Right lobe of liver (tissue), 6 donors: Measurements from ENCODE around the gene MDFI. TPM values are rescaled to one million over a fixed set of nuclear protein-coding genes. Genes with fewer than 3 reads are reported as not detected.

ENCODE experiments used
- ATAC-seq, 4 donors: fragments of 200-7000 bp; cut with Tn5 transposase; one replicate each; pipeline ENCODE4 v1.9.1; 2020; ENCODE audit warnings: mild to moderate bottlenecking in 4 of 4, moderate library complexity in 4 of 4
- DNase-seq, 3 donors: peaks; one replicate each; pipeline ENCODE4 v3.0.0-alpha.2; 2020
- H3K27ac ChIP-seq, 3 donors: fragments of 200-600 bp; one replicate each; pipeline ENCODE4 v1.8.0; 2022
- H3K27me3 ChIP-seq, 2 donors: fragments of 200-600 bp; one replicate each; pipeline ENCODE4 v1.8.0; 2022
- H3K36me3 ChIP-seq, 4 donors: fragments of 200-600 bp; sonication (generic) in 1 of 4; one replicate each; pipeline versions ENCODE4 v1.5.1 to v1.8.0; 2017 to 2022; ENCODE audit warnings: control low read depth in 1 of 4
- H3K4me1 ChIP-seq, 4 donors: fragments of 200-600 bp; sonication (generic) in 1 of 4; one replicate each; pipeline versions ENCODE4 v1.5.1 to v1.8.0; 2017 to 2022; ENCODE audit warnings: control low read depth in 1 of 4
- H3K4me3 ChIP-seq, 3 donors: fragments of 200-600 bp; one replicate each; pipeline ENCODE4 v1.8.0; 2022
- H3K9me3 ChIP-seq, 4 donors: fragments of 200-600 bp; sonication (generic) in 1 of 4; one replicate each; pipeline versions ENCODE4 v1.5.1 to v1.8.0; 2017 to 2022; ENCODE audit warnings: control low read depth in 1 of 4
- POLR2A ChIP-seq: fragments of 450-650 bp; IDR thresholded peaks from one replicate; pipeline ENCODE4 v1.6.1; 2017; ENCODE audit warnings: antibody characterized with exemption, mild to moderate bottlenecking
- WGBS: methylation state at CpG from one replicate; pipeline ENCODE4 v1.1.6; 2018; ENCODE audit warnings: low coverage, low lambda C conversion rate; ENCODE audit not compliant: insufficient coverage; ENCODE audit errors: missing lambda C conversion rate; 5-methylcytosine and 5-hydroxymethylcytosine counted together
- intact Hi-C, 2 donors: fragments of 100-400 bp; cut with DNase I; formaldehyde crosslinking; loops; one replicate each; pipeline versions ENCODE4 v1.11.2 to v1.14.1; 2022
- total RNA-seq, 6 experiments: library from RNA; depleted of rRNA in 2 of 6; stranded (reverse); fragments of >200 nt in 2 of 6; fragmentation: NEBNext Ultra II Directional in 3 of 6; extraction: Animal tissue kit (Norgen Biotek cat#: 25700) in 3 of 6; gene quantifications; one replicate each; pipeline versions ENCODE4 v1.1.0 to v1.2.4, GENCODE V29; 2016 to 2023
- TF ChIP-seq, protein P1 (sequence below), 4 donors: fragments of 200-600 bp in 3 of 4; fragments of 450-650 bp in 1 of 4; IDR thresholded peaks; one replicate each; pipeline versions ENCODE4 v1.5.1 to v1.8.0; 2016 to 2022; ENCODE audit warnings: antibody characterized with exemption in 4 of 4, mild to moderate bottlenecking in 2 of 4
- donor health status: DM: no; HTN: yes; CAD: no.
- donor health status: DM: no; HTN: no; CAD: no.
- donor health status: DM: no; HTN: no; CAD: no.
- donor health status: DM: no; HTN: yes; CAD: no.
- donor health status: DM: no; HTN: yes; CAD: no.

MDFI gene
- total RNA-seq, 6 experiments from 2014 or later, result 0.29 to 2.4 (median 1.1) TPM; not detected in 3

DNA sequence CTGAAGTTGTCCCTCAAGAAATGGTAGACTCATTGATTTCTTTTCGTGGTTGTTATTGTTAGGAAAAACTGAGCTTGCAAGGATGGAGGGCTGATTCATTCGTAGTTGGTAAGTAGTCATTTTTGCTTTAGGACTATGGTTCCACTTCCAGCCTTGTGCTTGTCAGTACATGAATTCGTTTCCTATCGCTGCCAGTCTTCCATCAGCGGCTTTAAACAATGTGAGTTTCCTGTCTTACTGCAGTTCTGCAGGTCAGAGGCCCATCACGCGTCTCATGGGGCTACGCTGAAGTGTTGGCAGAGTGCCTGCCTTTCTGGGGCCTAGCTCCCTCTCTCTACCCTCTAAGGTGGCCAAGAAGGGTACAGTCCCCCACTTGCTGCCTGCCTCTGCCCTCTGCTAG is 11.4 kb upstream of the MDFI start:
- no peaks in the 10 kb centered on the region for H3K9me3 ChIP-seq
- intact Hi-C loops, result no loop called here
- H3K4me1 ChIP-seq, result no peaks in the 10 kb centered on the region
- H3K27me3 ChIP-seq, result no peaks in the 10 kb centered on the region
- TF ChIP-seq POLR2A, result no peak
- TF ChIP-seq, protein P1, sequence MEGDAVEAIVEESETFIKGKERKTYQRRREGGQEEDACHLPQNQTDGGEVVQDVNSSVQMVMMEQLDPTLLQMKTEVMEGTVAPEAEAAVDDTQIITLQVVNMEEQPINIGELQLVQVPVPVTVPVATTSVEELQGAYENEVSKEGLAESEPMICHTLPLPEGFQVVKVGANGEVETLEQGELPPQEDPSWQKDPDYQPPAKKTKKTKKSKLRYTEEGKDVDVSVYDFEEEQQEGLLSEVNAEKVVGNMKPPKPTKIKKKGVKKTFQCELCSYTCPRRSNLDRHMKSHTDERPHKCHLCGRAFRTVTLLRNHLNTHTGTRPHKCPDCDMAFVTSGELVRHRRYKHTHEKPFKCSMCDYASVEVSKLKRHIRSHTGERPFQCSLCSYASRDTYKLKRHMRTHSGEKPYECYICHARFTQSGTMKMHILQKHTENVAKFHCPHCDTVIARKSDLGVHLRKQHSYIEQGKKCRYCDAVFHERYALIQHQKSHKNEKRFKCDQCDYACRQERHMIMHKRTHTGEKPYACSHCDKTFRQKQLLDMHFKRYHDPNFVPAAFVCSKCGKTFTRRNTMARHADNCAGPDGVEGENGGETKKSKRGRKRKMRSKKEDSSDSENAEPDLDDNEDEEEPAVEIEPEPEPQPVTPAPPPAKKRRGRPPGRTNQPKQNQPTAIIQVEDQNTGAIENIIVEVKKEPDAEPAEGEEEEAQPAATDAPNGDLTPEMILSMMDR (IDR thresholded peaks at IDR 0.05), result no peak
- 64% methylated on average over 6 of the region's 8 CpGs for WGBS
- no peak for ATAC-seq
- no peak overlapping the region for H3K4me3 ChIP-seq
- DNase-seq, result no peak
- H3K36me3 ChIP-seq, result no peaks in the 10 kb centered on the region
- no peak overlapping the region for H3K27ac ChIP-seq

DNA sequence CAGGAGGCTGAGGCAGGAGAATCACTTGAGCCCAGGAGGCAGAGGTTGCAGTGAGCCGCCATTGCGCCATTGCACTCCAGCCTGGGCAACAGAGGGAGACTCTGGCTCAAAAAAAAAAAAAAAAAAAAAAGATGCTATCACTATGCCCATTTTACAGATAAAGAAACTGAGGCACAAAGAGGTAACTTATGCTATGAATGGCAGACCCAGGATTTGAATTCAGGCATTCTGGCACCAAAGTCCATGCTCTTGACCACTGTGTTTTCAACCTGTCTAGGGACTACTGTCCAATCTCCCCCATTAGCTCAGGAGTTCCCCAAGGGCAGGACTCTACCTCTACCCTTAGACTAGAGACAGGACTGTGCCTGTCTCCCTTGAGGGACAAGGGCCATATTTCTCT is 9.1 kb upstream of the MDFI start:
- Histone ChIP-seq H3K4me1 (no peaks in the 10 kb centered on the region), H3K27me3 (no peaks in the 10 kb centered on the region), H3K27ac (no peak overlapping the region), H3K9me3 (no peaks in the 10 kb centered on the region), H3K4me3 (no peak overlapping the region), H3K36me3 (no peaks in the 10 kb centered on the region)
- DNase-seq (no peak), ATAC-seq (no peak)
- intact Hi-C loops, result no loop called here
- no peak for TF ChIP-seq POLR2A
- TF ChIP-seq, protein P1 (IDR thresholded peaks at IDR 0.05), result no peak
- WGBS, result no CpG with 5 or more reads among the region's 2 CpGs

DNA sequence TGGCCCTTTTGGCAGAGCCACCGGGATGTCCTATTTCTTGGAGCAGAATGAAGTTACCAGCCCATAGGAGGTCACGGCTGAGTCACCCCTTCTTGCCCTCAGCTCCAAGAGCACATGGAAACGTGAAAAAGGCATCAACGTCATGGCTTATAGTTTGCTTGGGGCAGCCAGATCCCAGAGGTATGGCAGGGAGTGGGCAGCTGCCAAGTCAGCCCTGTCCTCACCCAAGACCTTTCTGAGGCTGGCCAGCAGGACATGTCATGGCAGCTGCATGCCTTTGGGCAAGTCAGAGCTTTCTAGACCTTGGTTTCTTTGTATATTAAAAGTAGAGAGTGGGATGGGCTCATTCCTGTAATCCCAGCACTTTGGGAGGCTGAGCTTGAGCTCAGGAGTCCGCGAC is 8.2 kb upstream of the MDFI start:
- intact Hi-C loops, result no loop called here
- peak in 1 of 4 donors; percentile 11 for ATAC-seq
- Histone ChIP-seq H3K4me3 (no peak overlapping the region), H3K36me3 (no peaks in the 10 kb centered on the region), H3K27me3 (no peaks in the 10 kb centered on the region), H3K27ac (no peak overlapping the region), H3K4me1 (no peaks in the 10 kb centered on the region), H3K9me3 (no peaks in the 10 kb centered on the region)
- no peak for DNase-seq
- 76% methylated on average over 6 of the region's 6 CpGs for WGBS
- no peak for TF ChIP-seq POLR2A
- TF ChIP-seq, protein P1 (IDR thresholded peaks at IDR 0.05), result no peak

DNA sequence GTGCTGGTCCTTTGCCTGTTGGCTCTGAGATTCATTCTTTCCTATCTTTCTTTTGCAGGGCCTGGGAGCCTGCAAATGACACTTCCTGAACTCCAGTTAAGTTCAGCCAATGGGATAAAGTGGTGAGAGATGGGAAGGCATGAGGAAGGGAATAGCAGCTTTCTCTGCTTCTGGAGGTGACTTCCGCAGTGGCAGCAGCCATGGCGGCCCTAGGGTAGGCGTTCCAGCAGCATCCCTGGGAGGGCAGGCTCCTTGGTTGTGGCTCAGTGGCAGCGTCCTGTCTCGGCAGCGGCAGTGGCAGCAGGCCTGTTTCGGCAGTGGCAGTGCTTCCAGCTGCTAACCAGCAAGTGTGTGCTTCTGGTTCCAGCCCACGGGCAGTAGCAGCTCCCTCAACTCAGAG is 7.3 kb upstream of the MDFI start:
- H3K27ac ChIP-seq, result no peak overlapping the region
- ATAC-seq, result no peak
- H3K36me3 ChIP-seq, result no peaks in the 10 kb centered on the region
- intact Hi-C loops, result no loop called here
- H3K4me1 ChIP-seq, result no peaks in the 10 kb centered on the region
- WGBS, result 89% methylated on average over 8 of the region's 8 CpGs
- no peak for DNase-seq
- no peaks in the 10 kb centered on the region for H3K27me3 ChIP-seq
- no peak overlapping the region for H3K4me3 ChIP-seq
- TF ChIP-seq, protein P1 (IDR thresholded peaks at IDR 0.05), result no peak
- no peak for TF ChIP-seq POLR2A
- no peaks in the 10 kb centered on the region for H3K9me3 ChIP-seq

DNA sequence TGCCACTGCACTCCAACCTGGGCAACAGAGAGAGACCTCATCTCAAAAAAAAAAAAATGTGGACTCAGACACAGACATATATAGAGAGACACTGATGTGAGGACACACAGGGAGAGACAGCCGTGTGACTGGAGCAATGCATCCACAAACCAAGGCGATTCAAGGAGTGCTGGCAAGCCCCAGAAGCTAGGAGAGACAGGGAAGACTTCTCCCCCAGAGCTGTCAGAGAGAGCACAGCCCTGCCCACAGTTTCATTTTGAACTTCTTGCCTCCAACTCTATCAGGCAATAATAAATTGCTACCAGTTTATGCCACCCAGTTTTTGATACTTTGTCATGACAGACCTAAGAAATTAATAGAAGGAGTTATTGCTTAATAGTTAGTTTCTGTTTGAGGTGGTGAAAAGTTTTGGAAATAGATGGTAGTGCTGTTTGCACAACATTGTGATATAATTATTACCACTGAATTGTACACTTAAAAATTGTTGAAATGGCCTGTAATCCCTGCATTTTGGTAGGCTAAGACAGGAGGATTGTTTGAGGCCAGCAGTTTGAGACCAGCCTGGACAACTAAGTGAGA is 5.1 kb upstream of the MDFI start:
- DNase-seq (no peak), ATAC-seq (no peak)
- Histone ChIP-seq H3K27me3 (peaks cover 0 to 7% of the 10 kb centered on the region in 2 donors), H3K36me3 (no peaks in the 10 kb centered on the region), H3K27ac (no peak overlapping the region), H3K9me3 (no peaks in the 10 kb centered on the region), H3K4me1 (peaks cover 0 to 3% (median 1%) of the 10 kb centered on the region in 4 donors), H3K4me3 (no peak overlapping the region)
- TF ChIP-seq POLR2A, result no peak
- TF ChIP-seq, protein P1 (IDR thresholded peaks at IDR 0.05), result no peak
- 63% methylated on average over 2 of the region's 2 CpGs for WGBS
- intact Hi-C loops, result no loop called here
